RKO (cell line): ENCODE data around the gene MTPN.

Source experiments
- DNase-seq: peaks from one replicate; pipeline ENCODE4 v3.0.0-alpha.2; 2016; ENCODE audit warnings: low spot score

MTPN gene

GRCh38 chr7:135924302-135924701, 52.9 kb downstream of the MTPN start:
- DNase-seq = no peak

GRCh38 chr7:135922263-135922662, 54.9 kb downstream of the MTPN start:
- DNase-seq = no peak

- no peak for DNase-seq
Observed at GRCh38 chr7:135920478-135920877, 56.7 kb downstream of the MTPN start.

- no peak for DNase-seq
Observed at GRCh38 chr7:135919071-135919841, 57.9 kb downstream of the MTPN start.

- no peak for DNase-seq
Observed at GRCh38 chr7:135918134-135918533, 59.0 kb downstream of the MTPN start.

- DNase-seq = no peak
Observed at GRCh38 chr7:135917721-135918120, 59.4 kb downstream of the MTPN start.

GRCh38 chr7:135914346-135914745, 62.8 kb downstream of the MTPN start:
- DNase-seq = no peak

GRCh38 chr7:135913404-135913803, 63.8 kb downstream of the MTPN start:
- DNase-seq = no peak

GRCh38 chr7:135911099-135911498, 66.1 kb downstream of the MTPN start:
- DNase-seq = no peak

GRCh38 chr7:135910393-135911036, 66.6 kb downstream of the MTPN start:
- DNase-seq = no peak

- DNase-seq = peak; percentile 35
Observed at GRCh38 chr7:135905858-135906257, 71.3 kb downstream of the MTPN start.

GRCh38 chr7:135905355-135905754, 71.8 kb downstream of the MTPN start:
- no peak for DNase-seq

GRCh38 chr7:135904282-135904681, 72.9 kb downstream of the MTPN start:
- DNase-seq = no peak

- no peak for DNase-seq
Observed at GRCh38 chr7:135901585-135902540, 75.3 kb downstream of the MTPN start.

- no peak for DNase-seq
Observed at GRCh38 chr7:135900065-135900546, 77.1 kb downstream of the MTPN start.

GRCh38 chr7:135899458-135900064, 77.6 kb downstream of the MTPN start:
- no peak for DNase-seq

- no peak for DNase-seq
Observed at GRCh38 chr7:135898226-135898625, 78.9 kb downstream of the MTPN start.

- DNase-seq = no peak
Observed at GRCh38 chr7:135894816-135895215, 82.3 kb downstream of the MTPN start.

GRCh38 chr7:135889823-135890222, 87.3 kb downstream of the MTPN start:
- no peak for DNase-seq

- no peak for DNase-seq
Observed at GRCh38 chr7:135888740-135889139, 88.4 kb downstream of the MTPN start.

- no peak for DNase-seq
Observed at GRCh38 chr7:135886345-135887132, 90.6 kb downstream of the MTPN start.
